C4-2B (cell line): ENCODE measurements around the gene TTYH3.

Source experiments
- H3K27ac ChIP-seq: fragments of 450-650 bp; 2 replicates; pipeline ENCODE4 v1.5.1; 2017
- ZFX ChIP-seq: fragments of 450-650 bp; IDR thresholded peaks from 2 replicates; pipeline ENCODE4 v1.6.1; 2017
- TF ChIP-seq, protein P1 (sequence below): fragments of 450-650 bp; conservative IDR thresholded peaks from 2 replicates; pipeline ENCODE4 v1.5.1; 2017; ENCODE audit warnings: mild to moderate bottlenecking

Gene TTYH3

DNA sequence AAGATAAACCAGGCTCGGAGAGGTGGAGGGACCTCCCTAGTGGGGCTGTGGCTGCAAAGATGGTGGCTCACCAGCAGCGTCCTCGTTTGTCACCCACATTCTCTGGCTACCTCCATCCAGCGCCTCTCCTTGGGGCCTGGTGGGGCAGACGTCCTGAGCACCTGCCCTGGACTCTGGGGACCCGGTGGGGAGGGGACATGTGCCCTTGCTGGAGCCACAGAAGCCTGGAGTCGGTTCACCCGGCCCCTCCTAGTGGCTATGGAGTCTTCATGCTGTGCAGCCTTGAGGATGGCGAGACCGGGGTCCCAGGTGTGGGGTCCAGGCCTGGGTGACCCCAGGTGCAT is 14.5 kb downstream of the TTYH3 start:
- no peak for TF ChIP-seq ZFX
- TF ChIP-seq, protein P1, sequence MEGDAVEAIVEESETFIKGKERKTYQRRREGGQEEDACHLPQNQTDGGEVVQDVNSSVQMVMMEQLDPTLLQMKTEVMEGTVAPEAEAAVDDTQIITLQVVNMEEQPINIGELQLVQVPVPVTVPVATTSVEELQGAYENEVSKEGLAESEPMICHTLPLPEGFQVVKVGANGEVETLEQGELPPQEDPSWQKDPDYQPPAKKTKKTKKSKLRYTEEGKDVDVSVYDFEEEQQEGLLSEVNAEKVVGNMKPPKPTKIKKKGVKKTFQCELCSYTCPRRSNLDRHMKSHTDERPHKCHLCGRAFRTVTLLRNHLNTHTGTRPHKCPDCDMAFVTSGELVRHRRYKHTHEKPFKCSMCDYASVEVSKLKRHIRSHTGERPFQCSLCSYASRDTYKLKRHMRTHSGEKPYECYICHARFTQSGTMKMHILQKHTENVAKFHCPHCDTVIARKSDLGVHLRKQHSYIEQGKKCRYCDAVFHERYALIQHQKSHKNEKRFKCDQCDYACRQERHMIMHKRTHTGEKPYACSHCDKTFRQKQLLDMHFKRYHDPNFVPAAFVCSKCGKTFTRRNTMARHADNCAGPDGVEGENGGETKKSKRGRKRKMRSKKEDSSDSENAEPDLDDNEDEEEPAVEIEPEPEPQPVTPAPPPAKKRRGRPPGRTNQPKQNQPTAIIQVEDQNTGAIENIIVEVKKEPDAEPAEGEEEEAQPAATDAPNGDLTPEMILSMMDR = no peak
- no peak overlapping the region for H3K27ac ChIP-seq

DNA sequence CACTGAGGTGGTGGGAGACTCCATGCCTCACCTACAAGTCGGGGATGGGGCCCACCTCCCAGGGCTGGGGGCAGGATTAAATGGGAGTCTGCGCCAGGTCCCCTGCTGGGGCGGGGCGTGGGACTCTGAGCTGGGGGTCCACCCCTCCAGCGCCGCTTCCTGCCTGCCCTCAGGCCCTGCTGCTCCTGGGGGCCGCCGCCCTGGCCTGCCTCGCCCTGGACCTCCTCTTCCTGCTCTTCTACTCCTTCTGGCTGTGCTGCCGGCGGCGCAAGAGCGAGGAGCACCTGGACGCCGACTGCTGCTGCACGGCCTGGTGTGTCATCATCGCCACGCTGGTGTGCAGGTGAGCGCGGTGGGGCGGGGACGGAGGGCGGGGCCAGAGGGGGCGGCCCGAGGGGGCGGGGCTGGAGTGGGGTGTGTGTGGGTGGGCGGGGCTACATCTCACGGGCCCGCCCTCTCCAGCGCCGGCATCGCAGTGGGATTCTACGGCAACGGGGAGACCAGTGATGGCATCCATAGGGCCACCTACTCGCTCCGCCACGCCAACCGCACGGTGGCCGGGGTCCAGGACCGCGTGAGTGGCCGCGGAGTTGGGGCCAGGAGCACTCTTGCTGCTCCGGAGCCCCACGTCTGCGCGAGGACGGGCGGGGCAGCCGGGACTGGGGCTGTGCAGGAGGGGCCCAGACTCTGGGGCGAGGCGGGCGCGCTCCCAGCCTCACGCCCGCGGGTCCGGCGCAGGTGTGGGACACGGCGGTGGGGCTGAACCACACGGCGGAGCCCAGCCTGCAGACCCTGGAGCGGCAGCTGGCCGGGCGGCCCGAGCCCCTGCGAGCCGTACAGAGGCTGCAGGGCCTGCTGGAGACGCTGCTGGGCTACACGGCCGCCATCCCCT is 15.1 kb downstream of the TTYH3 start:
- TF ChIP-seq, protein P1 = no peak
- no peak for TF ChIP-seq ZFX
- H3K27ac ChIP-seq = no peak overlapping the region

DNA sequence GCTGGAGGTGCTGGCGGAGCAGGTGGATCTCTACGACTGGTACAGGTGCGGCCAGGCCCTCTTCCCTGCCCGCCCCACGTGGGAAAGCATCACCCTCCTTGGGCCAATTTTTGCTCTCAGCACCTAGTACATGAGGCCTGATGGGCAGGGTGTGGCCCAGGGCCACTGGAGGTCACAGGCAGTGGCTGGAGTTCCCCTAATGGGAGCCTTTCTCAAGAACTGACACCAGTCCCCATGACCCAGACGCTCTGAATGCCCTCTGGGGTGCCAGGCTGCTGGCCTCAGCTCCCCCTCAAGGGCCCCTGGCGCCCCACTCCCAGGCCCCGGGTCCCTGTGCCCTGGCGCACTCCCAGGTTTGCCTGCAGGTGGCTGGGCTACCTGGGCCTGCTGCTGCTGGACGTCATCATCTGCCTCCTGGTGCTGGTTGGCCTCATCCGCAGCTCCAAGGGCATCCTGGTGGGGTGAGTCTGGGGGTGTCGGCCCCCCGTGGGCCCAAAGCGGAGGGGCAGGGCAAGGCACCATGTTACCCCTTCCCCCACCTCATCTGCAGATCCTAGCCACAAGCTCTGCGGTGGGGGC is 15.9 kb downstream of the TTYH3 start:
- H3K27ac ChIP-seq = no peak overlapping the region
- TF ChIP-seq, protein P1 = no peak
- no peak for TF ChIP-seq ZFX

DNA sequence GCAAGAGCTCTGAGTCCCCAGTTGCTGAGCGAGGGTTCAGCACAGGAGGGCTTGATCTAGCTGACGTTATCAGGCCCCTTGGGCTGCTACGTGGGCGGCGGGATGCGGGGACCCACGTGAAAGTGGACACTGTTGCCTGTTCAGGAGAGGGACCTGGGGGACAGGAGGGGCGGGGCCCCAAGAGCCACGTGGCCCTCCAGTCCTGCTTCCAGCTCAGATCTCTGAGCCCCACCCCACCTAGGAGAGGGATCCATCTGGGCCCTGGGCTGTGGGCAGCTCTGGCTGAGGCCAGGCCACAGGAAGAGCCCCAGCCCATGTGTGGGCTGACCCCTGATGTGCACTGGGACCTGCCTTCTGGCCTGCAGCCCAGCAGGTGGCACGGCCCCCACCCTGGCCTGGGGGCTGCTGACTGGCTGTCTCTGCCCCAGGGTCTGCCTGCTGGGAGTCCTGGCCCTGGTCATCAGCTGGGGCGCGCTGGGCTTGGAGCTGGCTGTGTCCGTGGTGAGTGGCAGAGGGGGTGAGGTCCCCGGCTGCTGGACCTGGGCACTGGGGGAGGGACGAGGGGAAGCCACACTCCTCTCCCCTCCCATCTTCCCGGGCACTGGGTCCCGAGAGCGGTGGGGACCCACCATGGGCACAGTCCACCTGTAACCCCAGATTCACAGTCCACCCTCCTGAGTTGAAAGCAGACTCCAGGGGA is 17.5 kb downstream of the TTYH3 start:
- TF ChIP-seq, protein P1 = no peak
- no peak for TF ChIP-seq ZFX
- H3K27ac ChIP-seq = no peak overlapping the region

DNA sequence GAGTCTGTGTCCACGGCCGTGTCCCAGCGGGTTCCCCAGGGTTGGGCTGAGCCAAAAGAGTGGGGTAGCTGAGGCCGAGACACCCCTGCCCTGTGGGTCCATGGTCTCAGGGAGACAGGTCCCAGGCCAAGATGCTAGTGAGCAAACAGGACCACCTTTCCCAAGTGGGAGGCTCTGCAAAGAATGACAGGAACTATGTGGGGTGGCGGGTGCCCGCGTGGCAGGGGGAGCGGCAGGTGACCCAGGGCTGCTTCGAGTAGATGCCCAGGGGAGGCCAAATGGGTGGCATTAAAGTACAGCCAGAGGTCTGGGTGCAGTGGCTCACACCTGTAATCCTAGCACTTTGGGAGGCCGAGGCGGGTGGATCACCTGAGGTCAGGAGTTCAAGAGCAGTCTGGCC is 18.2 kb downstream of the TTYH3 start:
- no peak for TF ChIP-seq ZFX
- TF ChIP-seq, protein P1 = no peak
- H3K27ac ChIP-seq = no peak overlapping the region

DNA sequence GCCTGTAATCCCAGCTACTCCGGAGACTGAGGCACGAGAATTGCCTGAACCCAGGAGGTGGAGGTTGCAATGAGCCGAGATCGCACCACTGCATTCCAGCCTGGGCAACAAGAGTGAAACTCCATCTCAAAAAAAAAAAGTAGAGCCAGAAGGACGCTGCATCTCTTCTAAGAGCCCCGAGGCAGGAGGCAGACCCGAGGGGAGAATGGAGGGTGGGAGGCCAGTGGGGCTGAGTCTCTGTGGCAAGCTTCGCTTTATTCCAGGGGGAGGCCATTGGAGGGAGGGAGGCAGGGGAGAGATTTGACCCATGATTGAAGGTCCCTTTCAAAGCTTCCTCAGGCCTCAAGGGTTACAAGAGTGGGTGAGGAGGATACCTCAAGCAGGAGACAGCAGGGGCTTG is 18.7 kb downstream of the TTYH3 start:
- no peak overlapping the region for H3K27ac ChIP-seq

More for the DNA sequence above, 18.7 kb downstream of the TTYH3 start:
- no peak for TF ChIP-seq ZFX
- TF ChIP-seq, protein P1 = no peak
